Pancreas (tissue), 10 donors: ENCODE measurements around the gene PTPRM. TPM values are rescaled to one million over a fixed set of nuclear protein-coding genes. Genes with fewer than 3 reads are reported as not detected.

ENCODE experiments used
- ATAC-seq, 4 donors: fragments of 200-7000 bp; cut with Tn5 transposase; one replicate each; pipeline versions ENCODE4 v1.8.0 to v1.9.1; 2020; ENCODE audit warnings: mild to moderate bottlenecking in 4 of 4, moderate library complexity in 4 of 4
- DNase-seq, 6 donors: peaks; one replicate each; pipeline ENCODE4 v3.0.0-alpha.2; 2020
- FAIRE-seq: peaks from 2 replicates; lab custom pipeline; 2012; peaks lifted over from hg19 to GRCh38; lab: Jason Lieb, UNC
- H3K27ac ChIP-seq, 4 donors: fragments of 200-600 bp; sonication (generic); 1 replicate in 3 of 4; 2 replicates in 1 of 4; pipeline versions ENCODE4 v1.5.0 to v1.8.0; 2020
- H3K27me3 ChIP-seq, 4 donors: fragments of 200-600 bp; one replicate each; pipeline ENCODE4 v1.8.0; 2021
- H3K36me3 ChIP-seq, 3 donors: fragments of 200-600 bp; sonication (generic) in 1 of 3; one replicate each; pipeline versions ENCODE4 v1.5.0 to v1.8.0; 2020 to 2021
- H3K4me1 ChIP-seq, 3 donors: fragments of 200-600 bp; one replicate each; pipeline ENCODE4 v1.8.0; 2021
- H3K4me3 ChIP-seq, 4 donors: fragments of 200-600 bp; sonication (generic) in 2 of 4; one replicate each; pipeline versions ENCODE4 v1.5.0 to v1.8.0; 2020 to 2021
- H3K9me3 ChIP-seq, 4 donors: fragments of 200-600 bp; one replicate each; pipeline ENCODE4 v1.8.0; 2021
- WGBS, 2 donors: extraction: QIAGEN DNeasy Blood & Tissue Kit; methylation state at CpG; one replicate each; pipeline ENCODE4 v1.1.7; 2013; 5-methylcytosine and 5-hydroxymethylcytosine counted together
- intact Hi-C, 3 donors: fragments of 100-400 bp; cut with DNase I; formaldehyde crosslinking; loops; one replicate each; pipeline versions ENCODE4 v1.11.1 to v1.14.2; 2022
- polyA plus RNA-seq, 2 donors: library from polyadenylated mRNA; stranded (reverse); fragments of 200-250 nt; gene quantifications; one replicate each; pipeline ENCODE4 v1.2.3, GENCODE V29; 2013
- total RNA-seq, 6 donors: library from RNA; stranded (reverse); fragmentation: NEBNext Ultra II Directional in 4 of 6; extraction: Animal tissue kit (Norgen Biotek cat#: 25700) in 4 of 6; gene quantifications; one replicate each; pipeline versions ENCODE4 v1.2.1 to v1.2.4, GENCODE V29; 2021 to 2023
- TF ChIP-seq, protein P1 (sequence below), 4 donors: fragments of 200-600 bp; sonication (generic) in 3 of 4; IDR thresholded peaks; one replicate each; pipeline versions ENCODE4 v1.5.0 to v1.8.0; 2021; ENCODE audit warnings: antibody characterized with exemption in 4 of 4
- donor health status: healthy with polysubstance abuse.
- donor health status: DM: no; HTN: no; CAD: no; lungs with moderate emphysema.
- donor health status: DM: no; HTN: no; CAD: no.
- donor health status: control.
- donor health status: control.
- donor health status: Bipolar disorder and iron deficiency.
- donor health status: DM: yes; HTN: yes; CAD: no.
- donor health status: DM: no; HTN: no; CAD: no.
- donor health status: DM: no; HTN: no; CAD: no.
- donor health status: DM: yes; HTN: yes; CAD: no.

Gene PTPRM
- total and polyA plus RNA-seq, 8 donors = 14.5 to 50.7 (median 19.7) TPM

- H3K36me3 ChIP-seq = no peaks in the 10 kb centered on the region
- 92 to 94% methylated on average over 6 of the region's 6 CpGs for WGBS, 2 donors
- TF ChIP-seq, protein P1, sequence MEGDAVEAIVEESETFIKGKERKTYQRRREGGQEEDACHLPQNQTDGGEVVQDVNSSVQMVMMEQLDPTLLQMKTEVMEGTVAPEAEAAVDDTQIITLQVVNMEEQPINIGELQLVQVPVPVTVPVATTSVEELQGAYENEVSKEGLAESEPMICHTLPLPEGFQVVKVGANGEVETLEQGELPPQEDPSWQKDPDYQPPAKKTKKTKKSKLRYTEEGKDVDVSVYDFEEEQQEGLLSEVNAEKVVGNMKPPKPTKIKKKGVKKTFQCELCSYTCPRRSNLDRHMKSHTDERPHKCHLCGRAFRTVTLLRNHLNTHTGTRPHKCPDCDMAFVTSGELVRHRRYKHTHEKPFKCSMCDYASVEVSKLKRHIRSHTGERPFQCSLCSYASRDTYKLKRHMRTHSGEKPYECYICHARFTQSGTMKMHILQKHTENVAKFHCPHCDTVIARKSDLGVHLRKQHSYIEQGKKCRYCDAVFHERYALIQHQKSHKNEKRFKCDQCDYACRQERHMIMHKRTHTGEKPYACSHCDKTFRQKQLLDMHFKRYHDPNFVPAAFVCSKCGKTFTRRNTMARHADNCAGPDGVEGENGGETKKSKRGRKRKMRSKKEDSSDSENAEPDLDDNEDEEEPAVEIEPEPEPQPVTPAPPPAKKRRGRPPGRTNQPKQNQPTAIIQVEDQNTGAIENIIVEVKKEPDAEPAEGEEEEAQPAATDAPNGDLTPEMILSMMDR (IDR thresholded peaks at IDR 0.05) = no peak
- no peaks in the 10 kb centered on the region for H3K4me1 ChIP-seq
- FAIRE-seq (no peak), DNase-seq (no peak), ATAC-seq (peak in 1 of 4 donors; percentile 14)
- no peak overlapping the region for H3K4me3 ChIP-seq
- no peaks in the 10 kb centered on the region for H3K27me3 ChIP-seq
- H3K9me3 ChIP-seq = no peaks in the 10 kb centered on the region
- intact Hi-C loops = no loop called here
- no peak overlapping the region for H3K27ac ChIP-seq
Measured at GRCh38 chr18:7896805-7897518, 329.8 kb downstream of the PTPRM start.

DNA sequence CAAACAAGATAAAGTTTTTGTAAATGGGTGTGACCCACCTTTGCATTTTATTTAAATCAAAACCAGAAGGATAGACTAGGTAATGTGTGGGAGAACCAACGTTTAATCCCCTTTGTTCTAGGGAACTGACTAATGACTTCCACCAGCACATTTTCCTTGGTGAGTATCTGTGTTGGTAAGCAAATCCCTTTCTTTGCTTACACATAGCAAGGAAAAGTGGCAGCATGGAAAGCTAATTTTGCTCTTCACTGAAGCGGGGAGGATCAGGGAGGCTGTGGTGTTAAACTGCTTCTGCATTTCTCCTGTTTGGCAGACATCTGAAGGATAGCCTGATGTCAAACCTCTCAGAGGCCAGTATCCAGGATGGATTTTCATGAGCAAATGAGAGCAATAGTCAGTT is 331.1 kb downstream of the PTPRM start:
- no peaks in the 10 kb centered on the region for H3K9me3 ChIP-seq
- H3K27ac ChIP-seq = no peak overlapping the region
- 77 to 81% methylated on average over 2 of the region's 2 CpGs for WGBS, 2 donors
- ATAC-seq (no peak), FAIRE-seq (no peak), DNase-seq (no peak)
- no peaks in the 10 kb centered on the region for H3K27me3 ChIP-seq
- intact Hi-C loops = no loop called here
- H3K4me3 ChIP-seq = no peak overlapping the region
- H3K4me1 ChIP-seq = peaks cover 0 to 4% (median 0%) of the 10 kb centered on the region in 3 donors
- no peaks in the 10 kb centered on the region for H3K36me3 ChIP-seq
- TF ChIP-seq, protein P1 (IDR thresholded peaks at IDR 0.05) = no peak

DNA sequence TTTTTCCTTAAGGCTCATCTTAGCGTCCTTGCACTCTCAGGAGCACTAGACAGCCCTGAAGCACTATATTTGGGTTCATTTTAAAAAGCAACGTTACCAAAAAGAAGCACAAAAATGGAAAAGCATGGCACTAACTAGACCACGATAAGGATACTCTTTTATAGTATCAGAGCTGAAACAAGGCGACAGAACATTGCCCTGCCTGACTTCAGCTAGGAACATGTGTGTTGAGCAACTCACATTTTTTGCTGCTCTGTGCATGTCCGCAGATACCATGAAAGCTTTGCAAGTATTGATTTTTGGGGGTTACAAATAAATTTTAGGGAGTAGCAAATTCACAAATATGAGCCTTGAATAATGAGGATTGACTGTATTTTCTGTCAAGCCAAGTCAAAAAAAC is 332.0 kb downstream of the PTPRM start:
- intact Hi-C loops = no loop called here
- Histone ChIP-seq H3K27ac (no peak overlapping the region), H3K36me3 (no peaks in the 10 kb centered on the region), H3K4me1 (peaks cover 0 to 4% (median 0%) of the 10 kb centered on the region in 3 donors), H3K27me3 (no peaks in the 10 kb centered on the region), H3K9me3 (no peaks in the 10 kb centered on the region), H3K4me3 (no peak overlapping the region)
- DNase-seq = no peak
- no peak for ATAC-seq
- no peak for FAIRE-seq
- 96% methylated on average over 5 of the region's 5 CpGs for WGBS, 2 donors
- TF ChIP-seq, protein P1 (IDR thresholded peaks at IDR 0.05) = no peak

GRCh38 chr18:7900091-7900490 is 333.0 kb downstream of the PTPRM start:
- no peak for FAIRE-seq
- Histone ChIP-seq H3K36me3 (no peaks in the 10 kb centered on the region), H3K4me3 (no peak overlapping the region), H3K9me3 (no peaks in the 10 kb centered on the region), H3K27ac (no peak overlapping the region), H3K27me3 (no peaks in the 10 kb centered on the region), H3K4me1 (peaks cover 0 to 4% (median 0%) of the 10 kb centered on the region in 3 donors)
- 93% methylated on average over 5 of the region's 5 CpGs for WGBS, 2 donors
- TF ChIP-seq, protein P1 (IDR thresholded peaks at IDR 0.05) = no peak
- no peak for DNase-seq
- intact Hi-C loops = no loop called here
- no peak for ATAC-seq

GRCh38 chr18:7901657-7902056 is 334.5 kb downstream of the PTPRM start:
- no peak for FAIRE-seq
- H3K4me1 ChIP-seq = peaks cover 0 to 4% (median 0%) of the 10 kb centered on the region in 3 donors
- 74 to 89% methylated on average over 1 of the region's 1 CpG for WGBS, 2 donors

More at GRCh38 chr18:7901657-7902056, 334.5 kb downstream of the PTPRM start:
- Histone ChIP-seq H3K9me3 (no peaks in the 10 kb centered on the region), H3K27ac (no peak overlapping the region), H3K4me3 (no peak overlapping the region), H3K27me3 (no peaks in the 10 kb centered on the region), H3K36me3 (no peaks in the 10 kb centered on the region)
- DNase-seq = no peak
- intact Hi-C loops = no loop called here
- no peak for ATAC-seq
- TF ChIP-seq, protein P1 (IDR thresholded peaks at IDR 0.05) = no peak
